NCI-H1092 (cell line): Measurements from ENCODE around the gene ALG14.
"Not testable (repeated sequence)": the region's sequence is repeated elsewhere in the genome, so short reads cannot be mapped to it uniquely, and the experiment has no call there.

Experiments used
- DNase-seq: peaks from one replicate; lab custom pipeline; 2025; lab: John Stamatoyannopoulos, UW

ALG14 gene

GRCh38 chr1:95072532-95073419, at the start of gene ALG14:
ALG14 (minus strand) TSS chr1:95072951; CDS start chr1:95072898, 53 bp downstream.
- peak; percentile 91 for DNase-seq

GRCh38 chr1:95122151-95122697, 49.5 kb upstream of the ALG14 start:
- DNase-seq, result no peak

- DNase-seq, result no peak
Measured at GRCh38 chr1:95119273-95119672, 46.5 kb upstream of the ALG14 start.

- DNase-seq, result no peak
Measured at GRCh38 chr1:95118710-95119109, 46.0 kb upstream of the ALG14 start.

- DNase-seq, result no peak
Measured at GRCh38 chr1:95118067-95118499, 45.3 kb upstream of the ALG14 start.

GRCh38 chr1:95117207-95118066, 44.7 kb upstream of the ALG14 start, which contains the start of gene TLCD4:
TLCD4 (plus strand) TSS chr1:95117355; CDS start chr1:95143902, 26,547 bp downstream.
- peak; percentile 39 for DNase-seq

- peak; percentile 61 for DNase-seq
Measured at GRCh38 chr1:95116580-95117206, 43.9 kb upstream of the ALG14 start.

- no peak for DNase-seq
Measured at GRCh38 chr1:95115708-95116137, 43.0 kb upstream of the ALG14 start.

GRCh38 chr1:95113684-95114083, 40.9 kb upstream of the ALG14 start:
- no peak for DNase-seq

- DNase-seq, result no peak
Measured at GRCh38 chr1:95111014-95111413, 38.3 kb upstream of the ALG14 start.

GRCh38 chr1:95108792-95109191, 36.0 kb upstream of the ALG14 start:
- no peak for DNase-seq

GRCh38 chr1:95098196-95098595, 25.4 kb upstream of the ALG14 start:
- DNase-seq, result no peak

GRCh38 chr1:95097426-95097825, 24.7 kb upstream of the ALG14 start:
- DNase-seq, result no peak

GRCh38 chr1:95096218-95096841, 23.6 kb upstream of the ALG14 start:
- DNase-seq, result no peak

GRCh38 chr1:95095833-95096217, 23.1 kb upstream of the ALG14 start:
- no peak for DNase-seq

- DNase-seq, result no peak
Measured at GRCh38 chr1:95094923-95095322, 22.2 kb upstream of the ALG14 start.

GRCh38 chr1:95093296-95093695, 20.5 kb upstream of the ALG14 start:
- DNase-seq, result no peak

GRCh38 chr1:95092891-95093290, 20.1 kb upstream of the ALG14 start:
- DNase-seq, result not testable (repeated sequence)

- not testable (repeated sequence) for DNase-seq
Measured at GRCh38 chr1:95091290-95091689, 18.5 kb upstream of the ALG14 start.

- no peak for DNase-seq
Measured at GRCh38 chr1:95089650-95090287, 17.0 kb upstream of the ALG14 start.

- DNase-seq, result no peak
Measured at GRCh38 chr1:95088303-95088702, 15.6 kb upstream of the ALG14 start.
